Measurements from ENCODE around the gene MRPL1.

DNA sequence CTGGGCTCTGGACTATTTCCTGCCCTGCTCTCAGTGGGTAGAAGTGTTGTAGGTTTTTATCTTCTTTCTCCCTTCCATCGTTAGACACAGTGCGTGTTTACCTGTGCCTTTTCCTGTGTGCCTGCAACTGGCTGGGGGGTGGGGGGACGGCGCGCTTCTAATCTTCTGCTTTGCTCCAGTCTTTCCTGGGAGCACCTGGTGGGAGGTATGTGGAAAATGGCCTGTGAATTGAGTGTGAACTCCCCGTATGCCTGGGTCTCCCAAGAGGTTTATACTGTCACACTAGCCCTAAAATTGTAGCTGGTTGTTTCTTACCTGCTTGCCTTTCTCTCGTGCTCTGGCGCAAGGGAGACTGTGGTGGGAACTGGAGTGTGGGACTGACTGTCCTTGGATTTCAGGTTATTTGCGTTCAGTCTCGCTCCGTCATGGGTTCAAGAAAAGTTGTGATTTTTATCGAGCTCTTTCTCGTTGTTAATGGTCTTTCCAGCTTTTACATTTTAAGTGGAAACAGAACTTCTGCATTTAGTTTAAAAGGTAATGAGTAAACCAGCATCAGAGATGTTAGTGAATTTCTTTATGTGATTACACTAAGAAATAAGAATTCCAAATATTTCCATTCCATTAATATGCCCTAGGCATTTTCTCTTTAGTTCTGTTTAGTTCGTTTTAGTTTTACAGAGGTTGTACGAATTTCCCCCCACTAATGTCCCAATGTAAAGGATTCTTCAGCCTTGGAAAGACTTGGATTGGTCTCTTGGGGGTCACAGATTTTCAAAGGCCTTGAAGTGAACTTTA, 15.3 kb downstream of the MRPL1 start:
- TF ChIP-seq, protein P1, sequence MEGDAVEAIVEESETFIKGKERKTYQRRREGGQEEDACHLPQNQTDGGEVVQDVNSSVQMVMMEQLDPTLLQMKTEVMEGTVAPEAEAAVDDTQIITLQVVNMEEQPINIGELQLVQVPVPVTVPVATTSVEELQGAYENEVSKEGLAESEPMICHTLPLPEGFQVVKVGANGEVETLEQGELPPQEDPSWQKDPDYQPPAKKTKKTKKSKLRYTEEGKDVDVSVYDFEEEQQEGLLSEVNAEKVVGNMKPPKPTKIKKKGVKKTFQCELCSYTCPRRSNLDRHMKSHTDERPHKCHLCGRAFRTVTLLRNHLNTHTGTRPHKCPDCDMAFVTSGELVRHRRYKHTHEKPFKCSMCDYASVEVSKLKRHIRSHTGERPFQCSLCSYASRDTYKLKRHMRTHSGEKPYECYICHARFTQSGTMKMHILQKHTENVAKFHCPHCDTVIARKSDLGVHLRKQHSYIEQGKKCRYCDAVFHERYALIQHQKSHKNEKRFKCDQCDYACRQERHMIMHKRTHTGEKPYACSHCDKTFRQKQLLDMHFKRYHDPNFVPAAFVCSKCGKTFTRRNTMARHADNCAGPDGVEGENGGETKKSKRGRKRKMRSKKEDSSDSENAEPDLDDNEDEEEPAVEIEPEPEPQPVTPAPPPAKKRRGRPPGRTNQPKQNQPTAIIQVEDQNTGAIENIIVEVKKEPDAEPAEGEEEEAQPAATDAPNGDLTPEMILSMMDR (IDR thresholded peaks at IDR 0.05): no peak
- no peak for TF ChIP-seq POLR2A (IDR thresholded peaks at IDR 0.05)
